Colonic mucosa (tissue), 4 donors: ENCODE data around the gene LRRN4CL. TPM values are rescaled to one million over a fixed set of nuclear protein-coding genes. Genes with fewer than 3 reads are reported as not detected.

ENCODE experiments used
- DNase-seq: peaks from one replicate; pipeline ENCODE4 v3.0.0-alpha.2; 2020
- H3K27ac ChIP-seq: fragments of 200-600 bp; one replicate; pipeline ENCODE4 v1.8.0; 2021
- H3K27me3 ChIP-seq: fragments of 200-600 bp; one replicate; pipeline ENCODE4 v1.8.0; 2021
- H3K36me3 ChIP-seq: fragments of 200-600 bp; one replicate; pipeline ENCODE4 v1.8.0; 2021
- H3K4me1 ChIP-seq: fragments of 200-600 bp; one replicate; pipeline ENCODE4 v1.8.0; 2021; ENCODE audit warnings: mild to moderate bottlenecking
- H3K4me3 ChIP-seq: fragments of 200-600 bp; one replicate; pipeline ENCODE4 v1.8.0; 2021
- H3K9ac ChIP-seq, 2 donors: one replicate each; pipeline ENCODE4 v1.7.0; 2013; ENCODE audit warnings: control low read depth in 2 of 2, low read depth in 2 of 2, low read length in 2 of 2
- H3K9me3 ChIP-seq: fragments of 200-600 bp; one replicate; pipeline ENCODE4 v1.8.0; 2021
- intact Hi-C: fragments of 100-400 bp; cut with DNase I; formaldehyde crosslinking; loops from one replicate; pipeline ENCODE4 v1.14.1; 2022
- total RNA-seq, 2 donors: library from RNA; stranded (reverse); fragmentation: NEBNext Ultra II Directional in 1 of 2; extraction: Animal tissue kit (Norgen Biotek cat#: 25700) in 1 of 2; gene quantifications; one replicate each; pipeline ENCODE4 v1.2.1, GENCODE V29; 2021
- TF ChIP-seq, protein P1 (sequence below): fragments of 200-600 bp; IDR thresholded peaks from one replicate; pipeline ENCODE4 v1.8.0; 2022; ENCODE audit warnings: antibody characterized with exemption, mild to moderate bottlenecking
- donor health status: healthy.
- donor health status: DM: no; HTN: no; CAD: no.
- donor health status: DM: no; HTN: no; CAD: no.

The LRRN4CL gene
- total RNA-seq, 2 donors from 2014 or later, result 0.82 to 3.3 TPM

DNA sequence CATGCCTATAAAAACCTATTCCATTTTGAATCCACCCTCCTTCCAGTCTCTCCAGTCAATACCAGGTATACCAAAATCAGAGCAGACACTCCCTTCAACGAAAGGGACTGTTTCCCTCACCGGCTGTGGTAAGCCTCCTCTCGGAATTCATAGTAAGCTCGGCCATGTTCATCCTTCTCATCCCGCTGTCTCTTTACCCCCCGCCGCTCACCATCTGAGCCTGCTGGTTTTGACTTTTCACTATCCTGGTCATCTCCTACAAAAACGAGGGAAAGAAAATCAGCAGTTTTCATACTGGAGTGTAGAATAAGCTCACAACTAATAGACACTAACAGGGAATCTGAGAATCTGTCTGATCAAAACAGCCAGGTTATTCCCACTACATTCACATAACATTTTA lies 34.8 kb upstream of the LRRN4CL start:
- Histone ChIP-seq H3K27ac (no peak overlapping the region), H3K36me3 (peaks cover 26% of the 10 kb centered on the region), H3K9me3 (no peaks in the 10 kb centered on the region), H3K27me3 (no peaks in the 10 kb centered on the region), H3K4me1 (no peaks in the 10 kb centered on the region), H3K9ac (no peak overlapping the region), H3K4me3 (no peak overlapping the region)
- DNase-seq, result no peak
- intact Hi-C loops, result no loop called here
- TF ChIP-seq, protein P1, sequence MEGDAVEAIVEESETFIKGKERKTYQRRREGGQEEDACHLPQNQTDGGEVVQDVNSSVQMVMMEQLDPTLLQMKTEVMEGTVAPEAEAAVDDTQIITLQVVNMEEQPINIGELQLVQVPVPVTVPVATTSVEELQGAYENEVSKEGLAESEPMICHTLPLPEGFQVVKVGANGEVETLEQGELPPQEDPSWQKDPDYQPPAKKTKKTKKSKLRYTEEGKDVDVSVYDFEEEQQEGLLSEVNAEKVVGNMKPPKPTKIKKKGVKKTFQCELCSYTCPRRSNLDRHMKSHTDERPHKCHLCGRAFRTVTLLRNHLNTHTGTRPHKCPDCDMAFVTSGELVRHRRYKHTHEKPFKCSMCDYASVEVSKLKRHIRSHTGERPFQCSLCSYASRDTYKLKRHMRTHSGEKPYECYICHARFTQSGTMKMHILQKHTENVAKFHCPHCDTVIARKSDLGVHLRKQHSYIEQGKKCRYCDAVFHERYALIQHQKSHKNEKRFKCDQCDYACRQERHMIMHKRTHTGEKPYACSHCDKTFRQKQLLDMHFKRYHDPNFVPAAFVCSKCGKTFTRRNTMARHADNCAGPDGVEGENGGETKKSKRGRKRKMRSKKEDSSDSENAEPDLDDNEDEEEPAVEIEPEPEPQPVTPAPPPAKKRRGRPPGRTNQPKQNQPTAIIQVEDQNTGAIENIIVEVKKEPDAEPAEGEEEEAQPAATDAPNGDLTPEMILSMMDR, result no peak

DNA sequence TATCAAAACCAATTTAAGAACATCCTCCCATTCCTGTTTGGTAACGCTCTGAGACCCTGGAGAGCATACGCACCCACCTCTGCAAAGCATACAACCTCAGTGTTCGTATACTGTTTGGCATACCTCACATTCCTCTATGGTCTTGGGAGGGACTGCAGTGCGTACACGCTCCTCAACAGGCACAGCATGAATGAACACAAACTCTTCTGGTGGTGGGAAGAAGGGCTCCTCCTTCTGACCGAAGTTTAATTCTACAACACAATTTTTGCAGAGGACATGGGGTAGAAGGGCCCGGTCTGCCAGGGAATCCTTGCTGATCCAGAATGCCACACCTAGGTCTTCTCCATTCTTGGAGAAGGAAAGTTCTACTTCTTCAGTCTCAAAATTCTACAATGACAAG lies 32.7 kb upstream of the LRRN4CL start:
- H3K27me3 ChIP-seq, result no peaks in the 10 kb centered on the region
- no peak overlapping the region for H3K9ac ChIP-seq
- no peak for DNase-seq
- H3K4me1 ChIP-seq, result no peaks in the 10 kb centered on the region
- TF ChIP-seq, protein P1, result no peak
- no peaks in the 10 kb centered on the region for H3K9me3 ChIP-seq
- H3K4me3 ChIP-seq, result no peak overlapping the region
- intact Hi-C loops, result no loop called here
- H3K27ac ChIP-seq, result no peak overlapping the region
- peaks cover 36% of the 10 kb centered on the region for H3K36me3 ChIP-seq

DNA sequence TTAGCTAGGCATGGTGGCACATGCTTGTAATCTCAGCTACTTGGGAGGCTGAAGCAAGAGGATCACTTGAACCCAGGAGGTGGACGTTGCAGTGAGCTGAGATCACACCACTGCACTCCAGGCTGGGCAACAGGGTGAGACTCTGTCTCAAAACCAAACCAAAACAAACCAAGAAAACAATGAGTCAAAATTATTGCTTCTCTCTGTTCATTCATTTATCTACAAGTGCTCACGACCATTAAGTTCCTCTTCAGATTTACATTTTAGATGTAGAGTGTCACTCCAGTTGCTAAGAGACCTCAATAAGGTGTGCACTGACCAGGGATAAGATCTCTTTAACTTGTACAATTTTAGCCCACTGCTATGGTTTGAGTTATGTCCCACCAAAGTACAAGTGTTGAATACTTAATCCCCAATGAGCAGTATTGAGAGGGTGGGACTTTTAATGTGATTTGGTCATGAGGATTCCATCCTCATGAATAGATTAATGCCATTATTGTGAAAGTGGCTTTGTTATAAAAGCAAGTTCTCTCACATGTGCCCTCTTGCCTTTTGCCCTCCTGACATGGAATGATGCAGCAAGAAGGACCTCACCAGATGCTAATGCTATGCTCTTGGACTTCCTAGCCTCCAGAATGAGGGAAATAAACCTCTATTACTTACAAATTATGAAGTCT lies 30.1 kb upstream of the LRRN4CL start:
- Histone ChIP-seq H3K27ac (no peak overlapping the region), H3K36me3 (peaks cover 51% of the 10 kb centered on the region), H3K9me3 (no peaks in the 10 kb centered on the region), H3K9ac (no peak overlapping the region), H3K4me3 (no peak overlapping the region), H3K27me3 (no peaks in the 10 kb centered on the region), H3K4me1 (no peaks in the 10 kb centered on the region)
- intact Hi-C loops, result loop anchor here (10.0 kb wide), 1 partner anchor 45 kb away; the partner anchor contains the start of gene POLR2G
- DNase-seq, result no peak
- TF ChIP-seq, protein P1, result no peak

DNA sequence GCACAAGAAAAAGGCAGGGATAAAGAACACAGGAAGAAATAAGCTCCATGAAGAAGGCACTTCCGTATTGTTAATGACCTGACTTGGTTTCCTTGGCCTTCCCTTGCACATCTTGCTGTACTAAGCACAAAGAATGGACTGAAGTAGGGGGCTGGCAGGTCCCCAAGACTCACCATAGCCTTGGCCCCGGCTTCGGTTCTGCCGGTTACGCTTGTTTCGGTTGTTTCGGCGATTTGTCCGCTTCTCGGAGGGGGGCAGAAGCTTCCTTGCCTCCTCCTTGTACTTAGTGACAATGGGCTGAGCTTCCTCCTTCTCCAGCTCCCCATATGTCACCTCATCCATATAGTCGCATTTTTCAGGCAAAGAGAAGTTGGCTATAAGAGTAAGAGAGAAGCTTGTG lies 27.5 kb upstream of the LRRN4CL start:
- H3K4me1 ChIP-seq, result no peaks in the 10 kb centered on the region
- H3K4me3 ChIP-seq, result no peak overlapping the region
- no peak overlapping the region for H3K27ac ChIP-seq
- no peaks in the 10 kb centered on the region for H3K27me3 ChIP-seq
- DNase-seq, result no peak
- intact Hi-C loops, result loop anchor here (10.0 kb wide), 1 partner anchor 48 kb away; the partner anchor contains the start of gene POLR2G
- peaks cover 35% of the 10 kb centered on the region for H3K36me3 ChIP-seq
- H3K9me3 ChIP-seq, result no peaks in the 10 kb centered on the region
- TF ChIP-seq, protein P1, result no peak
- H3K9ac ChIP-seq, result no peak overlapping the region

DNA sequence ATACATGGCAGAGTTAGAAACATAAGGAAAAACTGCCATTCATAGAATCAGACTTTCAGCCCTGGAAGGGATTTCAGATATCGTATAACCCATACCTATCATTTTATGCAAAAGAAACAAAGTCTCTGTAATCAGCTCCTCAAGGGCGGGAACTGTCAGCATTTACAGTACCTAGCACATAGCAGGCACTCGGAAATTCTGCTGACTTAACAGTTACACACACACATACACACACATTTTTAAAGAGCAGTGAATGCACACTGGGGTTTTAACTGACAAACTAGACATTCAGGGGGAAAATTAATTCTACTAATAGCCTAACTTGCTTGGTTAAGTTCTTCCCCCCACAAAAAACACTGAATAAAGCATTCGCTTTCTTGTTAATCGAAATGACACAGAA lies 26.9 kb upstream of the LRRN4CL start:
- TF ChIP-seq, protein P1, result no peak
- intact Hi-C loops, result loop anchor here (10.0 kb wide), 1 partner anchor 49 kb away; the partner anchor contains the start of gene POLR2G
- Histone ChIP-seq H3K9ac (no peak overlapping the region), H3K27me3 (no peaks in the 10 kb centered on the region), H3K4me1 (no peaks in the 10 kb centered on the region), H3K4me3 (no peak overlapping the region), H3K27ac (no peak overlapping the region), H3K9me3 (no peaks in the 10 kb centered on the region), H3K36me3 (peaks cover 29% of the 10 kb centered on the region)
- no peak for DNase-seq
